Measurements from ENCODE around the gene WSB1.
"Not testable (repeated sequence)": the region's sequence is repeated elsewhere in the genome, so short reads cannot be mapped to it uniquely, and the experiment has no call there.

WSB1 gene

GRCh38 chr17:27293898-27294688, at the start of gene WSB1:
Gene WSB1, plus strand, starts transcription at chr17:27294114. Its CDS starts 282 bp downstream, at chr17:27294396.
- no peak for TF ChIP-seq CTCF (IDR thresholded peaks at IDR 0.05; ENCODE audit: low read depth, low read length)
- peak; percentile 89 for DNase-seq (ENCODE audit: extremely low read depth, low read depth)

- no peak for TF ChIP-seq CTCF (IDR thresholded peaks at IDR 0.05; ENCODE audit: low read depth, low read length)
- DNase-seq (ENCODE audit: extremely low read depth, low read depth): peak; percentile 88
Observed at GRCh38 chr17:27244491-27245223, 49.3 kb upstream of the WSB1 start.

GRCh38 chr17:27245230-27245696, 48.7 kb upstream of the WSB1 start:
- TF ChIP-seq CTCF (IDR thresholded peaks at IDR 0.05; ENCODE audit: low read depth, low read length): peak; percentile 75

GRCh38 chr17:27246537-27246936, 47.4 kb upstream of the WSB1 start:
- TF ChIP-seq CTCF (IDR thresholded peaks at IDR 0.05; ENCODE audit: low read depth, low read length): no peak
- DNase-seq (ENCODE audit: extremely low read depth, low read depth): no peak

More at GRCh38 chr17:27245230-27245696, 48.7 kb upstream of the WSB1 start:
- DNase-seq (ENCODE audit: extremely low read depth, low read depth): peak; percentile 79

- TF ChIP-seq CTCF (IDR thresholded peaks at IDR 0.05; ENCODE audit: low read depth, low read length): no peak
- DNase-seq (ENCODE audit: extremely low read depth, low read depth): peak; percentile 55
Observed at GRCh38 chr17:27247071-27247957, 46.6 kb upstream of the WSB1 start.

GRCh38 chr17:27247958-27248342, 46.0 kb upstream of the WSB1 start:
- no peak for DNase-seq (ENCODE audit: extremely low read depth, low read depth)
- no peak for TF ChIP-seq CTCF (IDR thresholded peaks at IDR 0.05; ENCODE audit: low read depth, low read length)

- not testable (repeated sequence) for DNase-seq (ENCODE audit: extremely low read depth, low read depth)
Observed at GRCh38 chr17:27250791-27251190, 43.1 kb upstream of the WSB1 start.

GRCh38 chr17:27254802-27255201, 39.1 kb upstream of the WSB1 start:
- DNase-seq (ENCODE audit: extremely low read depth, low read depth): not testable (repeated sequence)

Measured in AG09319 (cell line).